Kidney tubule cell (primary cell): ENCODE measurements around the gene CHD6.

Source experiments
- DNase-seq: peaks from one replicate; pipeline ENCODE4 v3.0.0-alpha.2; 2018; ENCODE audit warnings: low spot score

CHD6 gene

DNA sequence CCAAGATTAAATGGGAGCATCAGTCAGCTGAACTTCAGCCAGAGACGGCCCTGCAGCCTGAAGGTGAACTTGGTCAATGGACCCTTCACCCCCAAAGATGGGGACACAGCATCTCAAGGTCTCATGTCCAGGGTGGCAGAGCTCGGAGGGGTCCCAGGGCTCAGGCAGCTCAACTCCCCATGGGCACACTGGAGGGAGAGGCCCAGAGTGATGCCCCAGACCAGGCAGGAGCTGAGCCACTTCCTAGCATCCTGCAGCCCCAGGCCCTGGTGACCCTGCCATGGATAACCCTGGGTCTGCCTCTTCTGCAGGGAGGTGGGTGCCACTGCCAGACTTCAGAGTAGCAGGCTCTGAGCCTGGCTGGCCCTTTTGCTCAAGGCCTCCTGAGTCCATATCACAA lies 224.1 kb downstream of the CHD6 start:
- no peak for DNase-seq

DNA sequence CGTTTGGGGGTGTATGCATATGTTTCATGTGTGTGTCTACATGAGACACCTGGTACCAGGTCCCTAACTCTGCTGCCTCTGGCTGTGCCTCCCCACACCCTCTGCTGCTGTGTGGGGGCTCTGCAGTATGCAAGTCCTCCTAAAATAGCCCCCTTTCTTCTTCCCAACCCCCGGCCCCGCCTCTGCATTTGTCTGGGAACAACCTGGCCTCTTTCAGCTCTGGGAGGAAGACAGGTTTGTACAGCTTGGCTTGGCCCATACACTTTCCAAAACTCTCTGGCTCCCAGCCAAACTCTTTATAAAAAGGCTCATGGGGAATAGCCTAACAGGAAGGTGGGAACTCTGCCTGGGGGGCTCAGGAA lies 224.5 kb downstream of the CHD6 start:
- DNase-seq, result no peak

DNA sequence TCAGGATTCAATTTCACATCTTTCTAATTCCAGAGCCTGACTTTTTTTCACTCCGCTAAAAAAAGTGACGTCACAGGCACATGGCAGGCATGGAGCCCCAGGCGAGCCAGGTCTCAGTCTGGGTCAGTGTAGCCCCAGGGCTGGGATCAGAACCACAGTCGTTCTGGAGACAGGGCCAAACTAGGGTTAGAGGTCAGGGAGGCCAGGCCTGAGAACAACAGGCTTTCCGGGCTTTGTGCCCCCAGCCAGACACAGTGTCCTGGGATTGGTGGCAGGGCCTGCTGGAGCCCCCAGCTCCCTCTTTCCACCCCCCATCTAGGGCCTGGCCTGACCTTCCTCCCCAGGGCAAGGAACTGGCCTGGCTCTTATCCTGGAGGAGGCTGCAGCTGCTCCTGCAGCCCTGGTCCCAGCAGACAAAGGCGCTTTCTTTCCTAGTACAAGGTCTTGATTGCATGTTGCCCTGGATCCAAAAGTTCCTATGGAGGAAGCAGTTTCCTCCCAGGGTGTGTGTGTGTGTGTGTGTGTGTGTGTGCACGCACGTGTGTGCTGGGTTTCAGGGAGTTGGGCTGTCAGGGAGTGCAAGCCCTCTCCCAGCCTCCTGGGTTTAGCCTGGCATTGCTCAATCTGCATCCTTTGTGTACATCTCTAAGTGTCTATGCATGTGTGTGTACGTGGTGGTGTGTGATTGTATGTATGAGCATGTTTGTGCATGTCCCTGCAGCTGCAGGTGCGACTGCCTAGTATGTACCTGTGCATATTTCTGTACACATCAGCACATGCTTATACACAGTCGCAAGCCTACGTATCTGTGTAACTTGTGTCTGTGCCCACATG lies 225.1 kb downstream of the CHD6 start:
- no peak for DNase-seq

DNA sequence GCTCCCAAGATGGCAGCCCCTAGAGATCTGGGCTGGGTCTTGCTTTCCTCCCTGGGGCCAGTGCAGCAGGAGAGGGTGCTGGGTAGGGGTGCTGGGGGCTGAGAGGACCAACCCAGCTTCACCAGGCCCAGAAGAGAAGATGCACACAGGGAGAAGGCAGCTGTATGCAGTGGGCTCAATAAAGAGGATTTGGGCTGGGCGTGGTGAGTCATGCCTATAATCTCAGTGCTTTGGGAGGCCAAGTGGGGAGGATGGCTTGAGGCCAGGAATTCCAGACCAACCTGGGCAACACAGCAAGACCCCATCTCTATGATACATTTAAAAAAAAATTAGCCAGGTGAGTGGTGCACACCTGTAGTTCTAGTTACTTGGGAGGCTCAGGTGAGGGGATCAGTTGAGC lies 225.9 kb downstream of the CHD6 start:
- DNase-seq, result no peak

DNA sequence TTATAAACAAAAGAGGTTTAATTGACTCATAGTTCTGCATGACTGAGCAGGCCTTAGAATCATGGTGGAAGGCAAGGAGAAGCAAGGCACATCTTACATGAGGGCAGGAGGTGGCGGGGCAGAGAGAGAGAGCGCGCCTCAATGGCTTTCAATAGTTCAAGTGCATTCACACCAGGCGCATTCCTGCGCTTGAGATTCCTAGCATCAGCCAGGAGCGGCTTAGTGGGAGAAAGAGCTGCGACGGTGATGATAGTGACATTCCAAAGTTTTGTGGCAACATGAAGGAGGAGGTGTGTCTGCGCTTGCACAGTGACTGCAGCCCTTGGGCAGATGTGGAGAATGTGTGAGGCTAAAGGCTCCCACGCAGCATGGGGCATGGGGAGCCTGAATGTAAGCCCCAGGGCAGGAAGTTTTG lies 226.6 kb downstream of the CHD6 start:
- peak; percentile 20 for DNase-seq

DNA sequence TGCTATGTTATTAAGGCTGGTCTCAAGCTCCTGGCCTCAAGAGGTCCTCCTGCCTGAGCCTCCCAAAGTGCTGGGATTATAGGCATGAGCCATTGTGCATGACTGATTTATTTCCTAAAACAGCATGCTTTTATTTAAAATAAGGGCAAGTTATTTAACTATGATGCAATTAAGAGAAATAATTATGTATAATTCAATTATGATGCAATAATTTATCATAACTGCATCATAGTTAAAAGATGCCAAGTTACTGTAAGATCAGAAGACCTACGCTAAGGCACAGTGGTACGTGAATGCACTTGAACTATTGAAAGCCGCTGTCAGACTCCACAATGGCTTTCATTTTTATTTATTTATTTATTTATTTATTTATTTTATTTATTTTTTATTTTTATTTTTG lies 227.3 kb downstream of the CHD6 start:
- DNase-seq, result no peak

DNA sequence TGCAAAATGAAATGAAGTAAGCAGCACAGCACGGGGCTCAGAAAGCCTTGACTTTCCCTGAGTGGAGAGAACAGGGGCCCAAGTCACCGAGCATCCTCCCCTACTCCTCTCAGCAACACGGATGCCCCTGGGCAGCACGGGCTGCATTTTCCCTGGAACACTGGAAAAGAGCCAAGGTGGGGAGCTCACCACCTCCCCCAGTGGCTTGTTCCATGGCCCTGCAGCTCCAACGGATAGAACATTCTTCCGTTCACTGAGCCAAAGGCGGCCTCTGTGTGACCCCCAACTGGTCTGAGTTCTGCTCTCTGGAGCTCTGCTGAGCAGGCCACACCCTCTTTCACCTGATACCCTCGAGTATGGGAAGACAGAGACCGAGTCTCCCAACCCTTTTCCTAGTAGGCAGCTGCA lies 230.7 kb downstream of the CHD6 start:
- DNase-seq, result no peak

DNA sequence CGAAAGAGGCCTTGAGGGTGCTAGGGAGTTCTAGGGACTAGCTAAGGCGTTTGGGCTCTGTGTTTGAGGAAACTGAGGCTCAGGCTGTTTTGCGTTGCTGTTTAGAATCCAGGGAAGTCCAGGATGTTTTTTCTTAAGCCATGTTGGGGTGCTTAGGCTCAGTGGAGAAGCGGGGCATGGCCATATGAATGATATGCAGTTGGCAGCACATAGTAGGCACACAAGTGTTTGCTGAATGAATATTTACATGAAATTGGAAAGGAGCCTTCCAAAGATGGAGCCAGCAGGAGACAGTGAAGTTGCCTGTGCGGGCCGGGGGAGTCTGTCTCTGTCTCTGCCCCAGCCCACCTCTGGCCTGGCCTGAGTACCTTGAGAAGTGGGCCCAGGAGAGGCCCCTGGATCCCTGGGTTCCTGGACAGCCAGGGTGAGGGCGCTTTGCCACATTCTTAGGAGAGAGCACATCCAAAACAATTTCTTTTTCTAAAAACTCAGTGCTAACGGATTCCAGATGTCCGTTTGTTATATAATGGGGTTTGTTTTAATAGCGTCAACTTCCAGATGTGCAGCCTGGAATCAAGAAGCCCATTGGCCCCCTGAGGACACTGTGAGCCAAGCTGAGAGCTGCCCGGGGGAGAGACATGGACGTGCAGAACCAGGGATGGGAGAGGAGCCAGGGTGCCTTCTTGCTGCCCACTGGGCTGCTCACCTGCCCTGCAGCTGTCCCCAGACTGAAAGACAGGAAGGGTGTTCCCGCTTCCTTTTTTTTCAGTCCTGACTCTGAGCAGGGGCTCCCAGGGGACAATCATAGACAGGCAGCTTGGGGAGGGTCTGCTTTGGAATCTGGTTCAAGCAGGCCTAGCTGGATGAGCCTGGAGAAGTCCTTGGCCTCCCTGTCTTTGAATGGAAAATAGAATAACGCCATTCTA lies 231.4 kb downstream of the CHD6 start:
- no peak for DNase-seq

DNA sequence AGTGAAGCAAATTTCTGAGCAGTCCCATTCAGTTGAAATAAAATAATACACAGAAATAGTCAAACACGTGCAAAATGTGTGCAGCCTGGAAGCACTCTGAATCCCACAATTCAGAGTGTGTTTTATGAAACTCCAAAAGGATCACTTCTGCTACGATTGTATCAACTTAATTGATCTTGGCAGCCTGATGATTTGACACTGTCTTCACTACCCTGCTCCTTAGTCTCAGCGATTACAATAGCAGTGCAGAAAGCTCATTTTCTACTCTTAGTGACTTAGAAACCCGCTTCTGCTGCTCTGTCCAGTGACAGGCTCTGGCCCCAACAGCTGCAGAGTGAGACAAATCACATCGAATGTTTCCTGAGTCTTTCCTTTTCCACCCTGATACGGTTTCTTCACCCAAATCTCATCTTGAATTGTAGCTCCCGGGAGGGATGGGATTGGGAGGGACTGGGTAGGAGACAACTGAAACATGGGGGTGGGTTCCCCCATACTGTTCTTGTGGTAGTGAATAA lies 235.3 kb downstream of the CHD6 start:
- no peak for DNase-seq

DNA sequence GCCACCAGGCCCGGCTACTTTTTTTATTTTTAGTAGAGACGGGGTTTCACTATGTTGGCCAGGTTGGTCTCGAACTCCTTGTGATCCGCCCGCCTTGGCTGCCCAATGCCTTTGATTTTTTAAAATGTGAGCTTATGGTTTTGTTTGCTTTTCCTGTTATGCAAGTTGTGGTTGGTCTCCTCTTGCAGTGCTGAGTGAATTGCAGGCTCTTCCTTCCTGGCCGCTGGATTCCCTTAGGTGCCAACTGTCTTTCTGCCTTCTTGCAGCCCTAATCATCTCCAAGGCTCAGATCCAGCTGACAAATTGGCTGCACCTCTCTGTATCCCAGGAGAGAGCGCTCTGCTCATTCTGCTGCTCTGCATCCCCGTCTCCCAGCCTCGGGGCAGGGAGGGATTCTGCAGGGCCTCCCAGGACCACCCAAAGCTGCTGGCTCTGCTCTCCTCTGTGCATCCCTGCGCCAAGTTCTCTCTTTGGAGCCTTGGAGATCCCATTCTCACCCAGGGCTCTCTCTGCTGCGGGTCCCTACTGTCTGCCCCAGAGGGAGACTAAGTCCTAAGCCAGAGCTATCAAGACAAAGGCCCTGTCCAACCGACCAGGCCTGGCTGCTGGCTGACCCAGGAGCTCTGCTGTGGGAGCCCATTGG lies 237.5 kb downstream of the CHD6 start:
- no peak for DNase-seq

DNA sequence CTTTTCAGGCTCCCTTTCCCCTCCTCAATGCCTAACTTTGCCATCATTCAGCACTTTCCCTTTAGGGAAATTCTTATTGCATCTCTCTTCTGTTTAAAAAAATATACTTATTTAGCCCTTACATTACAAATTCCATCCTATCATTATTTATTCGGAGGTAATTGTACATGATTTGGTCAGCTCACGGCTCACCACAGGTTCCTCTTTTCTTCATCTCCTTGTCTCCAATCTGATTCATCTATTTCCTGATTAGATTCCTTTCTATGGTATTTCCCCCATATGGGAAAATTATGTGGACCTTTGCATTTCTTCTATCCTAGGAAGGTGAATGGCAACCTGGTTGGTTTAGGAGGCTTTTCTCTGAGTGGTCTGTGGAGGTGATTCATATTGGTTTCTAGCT lies 238.6 kb downstream of the CHD6 start:
- DNase-seq, result no peak

DNA sequence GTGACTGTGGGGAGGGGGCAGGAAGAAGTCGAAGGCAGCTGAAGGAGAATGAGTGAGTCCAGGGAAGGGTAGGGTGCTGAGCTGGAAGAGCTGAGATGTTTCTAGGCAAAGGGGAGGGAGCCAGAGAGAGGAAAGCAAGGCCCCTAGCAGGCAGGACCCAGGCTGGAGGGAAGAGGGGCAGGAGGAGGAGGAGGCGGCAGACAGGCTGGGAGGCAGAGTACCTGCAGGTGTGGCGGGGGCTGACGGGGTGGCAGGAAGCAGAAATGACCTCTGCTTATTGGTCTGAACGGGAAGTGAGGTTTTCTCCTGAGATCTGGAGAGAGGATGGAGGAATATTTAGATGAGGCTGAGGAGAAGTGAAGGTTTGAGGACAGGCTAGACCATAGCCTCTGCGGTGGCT lies 240.9 kb downstream of the CHD6 start:
- DNase-seq, result no peak

DNA sequence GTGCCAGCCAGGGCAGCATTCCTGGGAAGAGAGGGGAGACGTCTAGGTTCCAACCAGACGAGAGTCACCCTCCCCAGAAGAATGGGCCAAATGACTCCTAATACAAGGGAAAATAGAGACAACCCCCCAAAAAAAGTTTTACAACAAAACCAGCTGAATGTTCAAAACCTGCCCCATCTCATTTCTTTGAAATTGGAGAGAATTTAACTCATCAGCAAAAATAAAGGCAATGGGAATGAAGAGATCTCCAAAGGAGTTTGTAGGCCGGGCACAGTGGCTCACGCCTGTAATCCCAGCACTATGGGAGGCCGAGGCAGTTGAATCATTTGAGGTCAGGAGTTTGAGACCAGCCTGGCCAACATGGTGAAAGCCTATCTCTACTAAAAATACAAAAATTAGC lies 241.8 kb downstream of the CHD6 start:
- DNase-seq, result no peak

DNA sequence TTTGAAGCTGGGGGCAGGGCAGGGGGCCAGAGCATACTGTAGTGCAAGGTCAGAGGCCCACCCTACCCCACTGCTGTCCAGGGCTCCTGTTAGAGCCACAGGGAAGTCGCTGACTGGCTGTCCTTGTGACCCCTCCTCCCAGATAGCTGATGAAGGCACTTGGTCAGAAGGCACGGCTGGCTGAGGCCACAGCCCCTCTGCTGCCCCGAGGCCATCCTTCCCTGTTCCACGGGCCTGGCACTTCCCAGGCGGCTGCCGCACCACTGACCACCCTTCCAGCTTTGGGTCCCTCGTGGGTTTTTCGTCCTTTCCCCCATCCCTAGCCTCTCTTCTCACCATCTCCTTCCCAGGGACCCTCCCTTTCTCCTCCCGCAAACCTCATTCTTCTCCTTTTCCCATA lies 242.3 kb downstream of the CHD6 start:
- DNase-seq, result no peak

DNA sequence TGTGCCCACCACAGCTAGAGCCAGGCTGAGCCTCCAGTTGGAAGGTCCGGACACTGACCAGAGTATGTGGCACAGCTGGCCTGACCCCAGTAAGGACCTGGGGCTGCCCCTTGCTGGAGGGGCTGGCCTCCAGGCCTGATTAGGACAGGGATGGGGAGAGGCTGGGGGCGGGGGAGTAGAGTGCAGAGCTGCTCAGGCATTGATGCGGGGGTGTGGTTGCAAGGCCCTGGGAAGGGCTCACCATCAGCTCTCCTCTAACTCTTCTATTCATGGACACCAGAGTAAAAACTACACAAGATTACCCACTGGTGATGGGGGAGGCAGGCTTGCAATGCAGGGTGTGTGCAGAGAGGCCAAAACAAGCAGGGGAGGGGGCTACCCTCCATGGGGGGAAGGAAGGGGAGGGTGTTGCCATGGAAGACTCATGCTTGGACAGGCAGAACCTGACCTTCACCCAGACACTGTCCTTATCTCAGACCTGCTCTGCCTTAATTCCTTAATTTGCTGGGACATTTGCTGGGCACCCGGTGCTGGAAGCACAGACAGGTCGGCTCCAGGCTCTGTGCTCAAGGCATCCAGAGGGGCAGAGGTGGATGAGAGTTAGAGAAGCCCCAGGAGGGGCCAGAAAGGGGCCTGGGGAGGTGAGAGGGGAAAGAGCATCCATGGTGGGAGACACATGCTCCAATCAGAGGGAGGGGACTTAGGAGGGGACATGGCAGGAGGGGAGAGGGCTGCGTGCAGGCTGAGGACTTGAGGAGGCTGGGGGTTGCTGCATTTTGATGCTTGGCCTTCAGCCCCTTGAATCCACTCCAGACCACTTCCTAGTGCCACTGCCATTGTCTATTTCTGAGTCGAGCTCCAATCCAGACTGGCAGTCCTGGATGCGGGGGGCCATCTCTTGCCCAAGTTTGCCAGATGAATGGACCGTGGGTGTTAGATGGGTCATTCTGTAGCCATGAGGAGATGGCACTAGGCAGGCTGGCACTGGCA lies 244.0 kb downstream of the CHD6 start:
- DNase-seq, result no peak

DNA sequence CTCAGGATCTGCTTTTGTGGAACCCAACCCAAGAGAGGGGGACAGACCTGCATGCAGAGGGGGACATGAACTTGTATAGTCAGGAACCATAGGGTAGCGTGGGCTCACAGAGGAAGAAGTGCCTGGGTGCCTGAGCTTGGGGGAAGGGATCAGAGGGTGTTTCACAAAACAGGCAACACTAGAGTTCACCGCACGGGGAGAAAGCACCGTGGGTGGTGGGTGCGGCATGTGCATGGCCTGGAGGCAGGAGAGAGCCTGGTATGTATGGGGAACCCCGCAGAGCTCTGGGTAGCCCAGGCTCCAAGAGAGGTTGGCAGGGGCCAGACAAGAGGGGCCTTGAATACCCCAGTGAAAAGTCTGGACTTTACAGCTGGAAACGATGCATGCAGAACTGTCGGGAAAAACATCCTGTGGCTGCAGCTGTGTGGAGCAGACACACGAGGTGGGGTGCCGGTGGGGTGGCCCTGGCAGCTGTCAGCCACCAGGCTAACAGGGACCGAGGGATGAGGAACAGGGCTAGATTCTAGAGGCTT lies 244.9 kb downstream of the CHD6 start:
- no peak for DNase-seq

DNA sequence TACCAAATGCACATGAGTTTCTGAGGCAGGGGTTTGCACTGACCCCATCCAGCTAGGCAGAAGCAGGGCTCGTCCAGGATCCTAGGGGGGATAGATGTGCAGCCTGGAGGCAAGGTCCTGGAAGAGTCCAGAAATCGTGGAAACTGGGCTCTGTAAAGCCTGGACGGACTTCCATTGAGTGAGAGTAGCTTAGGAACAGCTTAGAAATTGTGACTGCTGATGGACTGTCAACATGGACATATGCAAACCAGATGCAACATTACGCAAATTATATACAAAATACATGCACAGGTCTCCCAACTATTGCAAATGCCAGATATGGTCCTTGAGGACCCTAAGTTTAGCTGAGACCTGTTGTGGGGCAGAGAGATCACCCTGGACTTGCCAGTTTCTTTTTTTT lies 246.8 kb downstream of the CHD6 start:
- DNase-seq, result no peak

DNA sequence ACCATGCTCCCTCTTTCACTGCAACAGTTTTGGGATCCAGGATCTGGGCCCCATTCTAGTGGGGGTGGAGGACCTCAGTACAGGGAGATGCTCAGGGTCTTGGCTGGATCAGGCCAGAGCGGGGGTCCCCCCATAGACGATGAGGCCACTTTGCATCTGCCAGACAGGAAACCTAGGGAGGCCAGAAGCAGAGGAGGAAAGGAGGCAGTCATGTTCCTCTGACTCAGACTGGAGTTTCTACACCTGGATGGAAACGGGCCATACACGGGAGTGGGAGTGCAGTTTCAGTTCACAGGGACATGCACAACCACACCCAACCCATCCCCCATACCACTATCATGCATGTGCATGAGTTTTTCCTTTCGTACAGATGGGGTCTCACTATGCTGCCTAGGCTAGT lies 248.0 kb downstream of the CHD6 start:
- DNase-seq, result no peak

DNA sequence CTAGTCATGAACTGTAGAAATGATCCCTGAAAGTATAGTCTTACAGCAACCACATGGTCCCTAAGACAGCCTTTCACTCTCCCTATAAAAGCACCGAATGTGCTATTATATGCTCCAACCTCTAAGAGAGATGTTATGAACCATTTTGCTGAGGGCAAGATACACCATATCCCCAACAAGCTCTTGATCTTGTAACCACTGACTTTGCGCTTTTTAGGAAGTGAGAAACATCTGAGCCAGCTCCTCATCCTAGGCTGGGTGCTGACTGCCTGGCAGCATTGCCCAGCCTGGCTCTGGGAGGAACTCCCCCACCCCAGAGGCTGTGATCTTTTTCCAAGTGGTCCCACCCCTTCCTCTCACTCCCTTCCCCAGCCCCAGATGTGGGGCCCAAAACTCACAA lies 248.5 kb downstream of the CHD6 start:
- DNase-seq, result no peak

DNA sequence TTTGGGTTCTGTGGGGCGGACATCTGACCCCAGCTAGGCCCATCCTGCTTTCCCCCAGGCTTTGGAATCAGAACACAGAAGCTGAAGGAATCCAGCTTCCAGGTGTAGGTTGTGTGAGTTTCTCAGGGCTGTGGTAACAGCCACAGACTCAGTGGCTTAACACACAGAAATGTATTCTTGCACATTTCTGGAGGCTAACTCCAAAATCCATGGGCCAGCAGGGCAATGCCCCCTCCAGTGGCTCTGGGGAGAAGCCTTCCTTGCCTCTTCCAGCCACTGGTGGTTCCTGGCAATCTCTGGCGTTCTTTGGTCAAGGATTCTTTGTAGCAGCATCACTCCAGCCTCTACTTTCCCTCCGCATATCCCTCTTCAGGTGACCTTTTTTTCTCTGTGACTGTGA lies 250.2 kb downstream of the CHD6 start:
- DNase-seq, result no peak

DNA sequence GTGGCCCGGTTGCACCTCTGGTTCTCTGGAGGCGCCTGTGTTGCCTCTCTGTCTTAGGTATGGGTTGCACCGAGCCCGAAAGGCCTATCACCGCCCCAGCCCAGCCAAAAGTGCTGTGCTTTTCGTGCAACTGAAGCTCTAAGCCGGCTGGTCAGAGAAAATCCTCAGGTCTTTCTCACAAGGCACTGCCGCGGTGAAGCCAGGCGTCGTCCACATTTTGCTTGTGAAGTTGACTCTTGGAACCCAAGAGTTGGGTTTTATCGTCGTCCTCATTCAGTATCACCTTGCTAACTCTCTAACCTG lies 250.8 kb downstream of the CHD6 start:
- no peak for DNase-seq
